ENCODE data around the gene FASTK.
"Not testable (repeated sequence)": the region's sequence is repeated elsewhere in the genome, so short reads cannot be mapped to it uniquely, and the experiment has no call there.

The FASTK gene

DNA sequence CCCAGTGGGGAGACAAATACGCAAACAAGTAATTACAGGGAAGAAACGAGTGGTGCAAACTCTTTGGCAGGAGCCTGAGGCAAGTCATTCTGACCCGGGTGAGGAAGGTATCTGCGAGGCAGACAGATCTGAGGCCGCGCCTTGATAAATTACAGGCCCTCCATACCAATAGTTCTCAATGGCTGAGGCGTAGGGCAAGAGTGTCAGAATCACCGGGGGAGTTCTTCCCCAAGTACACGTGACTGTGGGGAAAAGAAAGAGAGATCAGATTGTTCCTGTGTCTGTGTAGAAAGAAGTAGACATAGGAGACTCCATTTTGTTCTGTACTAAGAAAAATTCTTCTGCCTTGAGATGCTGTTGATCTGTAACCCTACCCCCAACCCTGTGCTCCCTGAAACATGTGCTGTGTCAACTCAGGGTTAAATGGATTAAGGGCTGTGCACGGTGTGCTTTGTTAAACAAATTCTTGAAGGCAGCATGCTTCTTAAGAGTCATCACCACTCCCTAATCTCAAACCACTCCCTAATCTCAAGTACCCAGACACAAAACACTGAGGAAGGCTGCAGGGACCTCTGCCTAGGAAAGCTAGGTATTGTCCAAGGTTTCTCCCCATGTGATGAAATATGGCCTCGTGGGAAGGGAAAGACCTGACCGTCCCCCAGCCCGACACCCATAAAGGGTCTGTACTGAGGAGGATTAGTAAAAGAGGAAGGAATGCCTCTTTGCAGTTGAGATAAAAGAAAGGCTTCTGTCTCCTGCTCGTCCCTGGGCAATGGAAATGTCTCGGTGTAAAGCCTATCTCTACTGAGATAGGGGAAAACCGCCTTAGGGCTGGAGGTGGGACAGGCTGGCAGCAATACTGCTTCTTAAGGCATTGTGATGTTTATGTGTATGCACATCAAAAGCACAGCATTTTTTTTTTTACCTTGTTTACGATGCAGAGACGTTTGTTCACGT is 53.6 kb downstream of the FASTK start:
- not testable (repeated sequence) for DNase-seq (ENCODE audit: low spot score)

Measured in LoVo (cell line).